WI38 (cell line): ENCODE data around the gene TVP23C.

Experiments
- H3K4me3 ChIP-seq: 2 replicates; pipeline ENCODE4 v1.5.1; 2011; ENCODE audit warnings: low read depth, mild to moderate bottlenecking, control low read depth, low read length
- CTCF ChIP-seq: IDR thresholded peaks from 2 replicates; pipeline ENCODE4 v1.5.1; 2012; ENCODE audit warnings: low read depth, mild to moderate bottlenecking, control low read depth, low read length

Gene TVP23C

GRCh38 chr17:15452746-15453145, 110.5 kb downstream of the TVP23C start:
- no peak overlapping the region for H3K4me3 ChIP-seq
- no peak for TF ChIP-seq CTCF
